WTC11 (cell line): ENCODE data around the gene ADA.

Experiments
- CBFB ChIP-seq: sonication (generic); formaldehyde crosslinking; IDR thresholded peaks from 2 replicates; pipeline ENCODE4 v1.8.1; 2022; ENCODE audit warnings: mild to moderate bottlenecking, low read depth, missing genetic modification reagents
- CREB1 ChIP-seq: sonication (generic); formaldehyde crosslinking; IDR thresholded peaks from 2 replicates; pipeline ENCODE4 v1.8.0; 2023; ENCODE audit warnings: mild to moderate bottlenecking, missing genetic modification reagents
- CTCF ChIP-seq: fragments of 200-600 bp; IDR thresholded peaks from 2 replicates; pipeline ENCODE4 v1.8.0; 2022; ENCODE audit warnings: antibody characterized with exemption
- ETV6 ChIP-seq: sonication (generic); formaldehyde crosslinking; IDR thresholded peaks from 2 replicates; pipeline ENCODE4 v1.8.1; 2022; ENCODE audit warnings: mild to moderate bottlenecking, missing genetic modification reagents
- GABPB1 ChIP-seq: sonication (generic); formaldehyde crosslinking; IDR thresholded peaks from 2 replicates; pipeline ENCODE4 v1.8.1; 2023; ENCODE audit warnings: mild to moderate bottlenecking, missing genetic modification reagents
- IRF2 ChIP-seq: sonication (generic); formaldehyde crosslinking; IDR thresholded peaks from 2 replicates; pipeline ENCODE4 v1.8.0; 2022; ENCODE audit warnings: low read depth, missing genetic modification reagents, borderline replicate concordance
- PRDM15 ChIP-seq: sonication (generic); formaldehyde crosslinking; IDR thresholded peaks from 2 replicates; pipeline ENCODE4 v1.8.0; 2022; ENCODE audit warnings: missing genetic modification reagents
- RORB ChIP-seq: fragments of 250-450 bp; sonication (Bioruptor Pico); IDR thresholded peaks from 2 replicates; pipeline ENCODE4 v1.9.0; 2021; ENCODE audit warnings: mild to moderate bottlenecking
- SMAD4 ChIP-seq: sonication (generic); formaldehyde crosslinking; IDR thresholded peaks from 2 replicates; pipeline ENCODE4 v1.8.0; 2022; ENCODE audit warnings: mild to moderate bottlenecking, missing genetic modification reagents
- STAT6 ChIP-seq: sonication (generic); formaldehyde crosslinking; conservative IDR thresholded peaks from 2 replicates; pipeline ENCODE4 v1.8.1; 2023; ENCODE audit warnings: mild to moderate bottlenecking, low read depth, missing genetic modification reagents, moderate library complexity
- USF1 ChIP-seq: sonication (generic); formaldehyde crosslinking; IDR thresholded peaks from 2 replicates; pipeline ENCODE4 v1.8.0; 2022; ENCODE audit warnings: mild to moderate bottlenecking, missing genetic modification reagents
- ZNF138 ChIP-seq: sonication (generic); formaldehyde crosslinking; conservative IDR thresholded peaks from 2 replicates; pipeline ENCODE4 v1.8.1; 2022; ENCODE audit warnings: mild to moderate bottlenecking, moderate library complexity, missing genetic modification reagents
- TF ChIP-seq, protein P1 (sequence below): sonication (generic); formaldehyde crosslinking; IDR thresholded peaks from 2 replicates; pipeline ENCODE4 v1.8.1; 2022; ENCODE audit warnings: mild to moderate bottlenecking, missing genetic modification reagents, moderate library complexity, borderline replicate concordance

GRCh38 chr20:44688053-44688625 lies 36.6 kb upstream of the ADA start:
- TF ChIP-seq SMAD4 (CRISPR knock-in tag) (no peak), ETV6 (no peak), ZNF138 (no peak), CTCF (no peak), CBFB (no peak), STAT6 (CRISPR knock-in tag) (no peak), CREB1 (CRISPR knock-in tag) (no peak), PRDM15 (CRISPR knock-in tag) (no peak), USF1 (CRISPR knock-in tag) (no peak), RORB (CRISPR knock-in tag) (no peak), GABPB1 (CRISPR knock-in tag) (no peak), IRF2 (CRISPR knock-in tag) (no peak)
- TF ChIP-seq, protein P1, sequence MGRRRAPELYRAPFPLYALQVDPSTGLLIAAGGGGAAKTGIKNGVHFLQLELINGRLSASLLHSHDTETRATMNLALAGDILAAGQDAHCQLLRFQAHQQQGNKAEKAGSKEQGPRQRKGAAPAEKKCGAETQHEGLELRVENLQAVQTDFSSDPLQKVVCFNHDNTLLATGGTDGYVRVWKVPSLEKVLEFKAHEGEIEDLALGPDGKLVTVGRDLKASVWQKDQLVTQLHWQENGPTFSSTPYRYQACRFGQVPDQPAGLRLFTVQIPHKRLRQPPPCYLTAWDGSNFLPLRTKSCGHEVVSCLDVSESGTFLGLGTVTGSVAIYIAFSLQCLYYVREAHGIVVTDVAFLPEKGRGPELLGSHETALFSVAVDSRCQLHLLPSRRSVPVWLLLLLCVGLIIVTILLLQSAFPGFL (CRISPR knock-in tag) = no peak
